OCI-LY1 (cell line): ENCODE measurements around the gene KHDC4.

Source experiments
- H2AFZ ChIP-seq: fragments of 200-600 bp; sonication (generic), shearing (Covaris generic); 2 replicates; pipeline ENCODE4 v1.6.0; 2014; ENCODE audit warnings: antibody characterized with exemption, mild to moderate bottlenecking, low read length
- H3F3A ChIP-seq: fragments of 200-600 bp; sonication (generic), shearing (Covaris generic); 2 replicates; pipeline ENCODE4 v1.6.0; 2014; ENCODE audit warnings: mild to moderate bottlenecking, antibody characterized with exemption, low read length, moderate library complexity; ENCODE audit not compliant: insufficient read depth
- H3K27ac ChIP-seq: fragments of 200-600 bp; sonication (generic); 2 replicates; pipeline ENCODE4 v1.5.1; 2014; ENCODE audit warnings: low read length, mixed run types, mild to moderate bottlenecking, low read depth; ENCODE audit not compliant: poor library complexity, severe bottlenecking
- H3K27me3 ChIP-seq: fragments of 200-600 bp; sonication (generic); 2 replicates; pipeline ENCODE4 v1.6.0; 2014; ENCODE audit warnings: antibody characterized with exemption, mild to moderate bottlenecking, low read length, moderate library complexity; ENCODE audit not compliant: insufficient read depth
- H3K36me3 ChIP-seq: fragments of 200-600 bp; sonication (generic); 2 replicates; pipeline ENCODE4 v1.6.1; 2014; ENCODE audit warnings: mild to moderate bottlenecking, antibody characterized with exemption, low read length, moderate library complexity, mixed read lengths; ENCODE audit not compliant: insufficient read depth
- H3K4me1 ChIP-seq: fragments of 200-600 bp; sonication (generic); 2 replicates; pipeline ENCODE4 v1.5.1; 2014; ENCODE audit warnings: mild to moderate bottlenecking, low read length, moderate library complexity; ENCODE audit not compliant: insufficient read depth, severe bottlenecking
- H3K4me2 ChIP-seq: fragments of 200-600 bp; sonication (generic), shearing (Covaris generic); 2 replicates; pipeline ENCODE4 v1.6.1; 2014; ENCODE audit warnings: low read length
- H3K4me3 ChIP-seq: fragments of 200-600 bp; sonication (generic); 2 replicates; pipeline ENCODE4 v1.5.1; 2014; ENCODE audit warnings: low read length, low read depth, mild to moderate bottlenecking, mixed read lengths; ENCODE audit not compliant: poor library complexity, severe bottlenecking
- H3K79me2 ChIP-seq: fragments of 200-600 bp; shearing (Covaris generic); 2 replicates; pipeline ENCODE4 v1.6.1; 2016; ENCODE audit warnings: mixed run types, low read length, mixed read lengths; ENCODE audit not compliant: insufficient read depth
- H3K9ac ChIP-seq: fragments of 200-600 bp; sonication (generic), shearing (Covaris generic); 2 replicates; pipeline ENCODE4 v1.6.1; 2014; ENCODE audit warnings: mild to moderate bottlenecking, low read length, mixed read lengths
- H3K9me2 ChIP-seq: fragments of 200-600 bp; sonication (generic), shearing (Covaris generic); 2 replicates; pipeline ENCODE4 v1.6.1; 2014; ENCODE audit warnings: low read depth, mild to moderate bottlenecking, low read length, mixed read lengths
- H3K9me3 ChIP-seq: fragments of 200-600 bp; shearing (Covaris generic); 2 replicates; pipeline ENCODE4 v1.6.1; 2014; ENCODE audit warnings: low read length, mixed read lengths
- H4K20me1 ChIP-seq: fragments of 200-600 bp; sonication (generic), shearing (Covaris generic); 2 replicates; pipeline ENCODE4 v1.6.0; 2016; ENCODE audit warnings: mild to moderate bottlenecking, low read length; ENCODE audit not compliant: insufficient read depth
- CTCF ChIP-seq: fragments of 200-600 bp; sonication (generic), shearing (Covaris generic); IDR thresholded peaks from 2 replicates; pipeline ENCODE4 v1.5.1; 2017; ENCODE audit warnings: mild to moderate bottlenecking, antibody characterized with exemption, low read length, moderate library complexity, mixed read lengths
- EZH2 ChIP-seq: fragments of 200-600 bp; sonication (generic), shearing (Covaris generic); IDR thresholded peaks from 2 replicates; pipeline ENCODE4 v1.8.0; 2017; ENCODE audit warnings: borderline replicate concordance, mixed run types, mild to moderate bottlenecking, antibody characterized with exemption, low read length, moderate library complexity, mixed read lengths

Gene KHDC4

DNA sequence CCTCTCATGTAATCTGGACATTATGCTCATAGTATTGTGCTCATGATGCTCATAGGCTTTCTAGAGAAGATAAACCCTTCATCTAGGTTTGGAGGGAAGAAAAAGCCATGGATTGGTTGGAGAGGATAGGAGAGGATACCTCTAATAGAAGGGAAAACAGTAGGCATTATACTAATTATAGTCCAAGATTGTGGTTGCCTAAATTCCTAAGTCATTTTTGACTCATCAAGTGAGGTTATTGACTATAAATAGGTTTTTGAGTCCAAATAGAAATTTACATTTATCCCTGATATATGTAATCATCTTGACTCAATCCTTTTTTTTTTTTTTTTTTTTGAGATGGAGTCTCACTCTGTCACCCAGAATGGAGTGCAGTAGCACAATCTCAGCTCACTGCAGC is 69.8 kb downstream of the KHDC4 start:
- Histone ChIP-seq H3K27me3 (no peaks in the 10 kb centered on the region), H3K4me1 (peaks cover 16% of the 10 kb centered on the region), H3K9me3 (no peaks in the 10 kb centered on the region), H3F3A (no peaks in the 10 kb centered on the region), H3K4me2 (no peak overlapping the region), H4K20me1 (no peaks in the 10 kb centered on the region), H3K36me3 (no peaks in the 10 kb centered on the region), H3K9me2 (no peaks in the 10 kb centered on the region), H3K27ac (no peak overlapping the region), H3K4me3 (no peak overlapping the region), H2AFZ (no peak overlapping the region), H3K79me2 (no peaks in the 10 kb centered on the region), H3K9ac (no peak overlapping the region)
- no peak for TF ChIP-seq EZH2
- no peak for TF ChIP-seq CTCF
